Measurements from ENCODE around the gene ST6GALNAC1. TPM values are rescaled to one million over a fixed set of nuclear protein-coding genes. Genes with fewer than 3 reads are reported as not detected.

ST6GALNAC1 gene
- total and polyA plus RNA-seq, 2 donors from 2014 or later, result 0.31 TPM; not detected in 1

GRCh38 chr17:76635039-76635438 is 8.5 kb downstream of the ST6GALNAC1 start:
- Histone ChIP-seq H3K9me3 (ENCODE audit: control insufficient read depth in 2 of 3, insufficient read depth in 1 of 3, low read length in 3 of 3) (no peaks in the 10 kb centered on the region), H3K27me3 (ENCODE audit: control insufficient read depth, insufficient read depth, low read length) (no peaks in the 10 kb centered on the region), H3K27ac (ENCODE audit: low read depth in 2 of 2, low read length in 2 of 2) (no peak overlapping the region), H3K4me3 (ENCODE audit: low read length in 3 of 3) (no peak overlapping the region), H3K36me3 (ENCODE audit: control insufficient read depth in 2 of 3, insufficient read depth in 3 of 3, low read length in 3 of 3) (no peaks in the 10 kb centered on the region), H3K4me1 (ENCODE audit: control insufficient read depth in 2 of 3, insufficient read depth in 2 of 3, low read depth in 1 of 3, low read length in 3 of 3) (no peaks in the 10 kb centered on the region), H3K9ac (ENCODE audit: low read length in 3 of 3) (no peak overlapping the region)
- no peak for TF ChIP-seq CTCF (IDR thresholded peaks at IDR 0.05; ENCODE audit: borderline replicate concordance, extremely low read depth, insufficient read depth)
- DNase-seq, result no peak
- intact Hi-C loops (cut with DNase I), result no loop called here
- FAIRE-seq, result no peak

GRCh38 chr17:76633628-76634328 is 9.8 kb downstream of the ST6GALNAC1 start:
- Histone ChIP-seq H3K4me1 (ENCODE audit: control insufficient read depth in 2 of 3, insufficient read depth in 2 of 3, low read depth in 1 of 3, low read length in 3 of 3) (no peaks in the 10 kb centered on the region), H3K36me3 (ENCODE audit: control insufficient read depth in 2 of 3, insufficient read depth in 3 of 3, low read length in 3 of 3) (no peaks in the 10 kb centered on the region), H3K27ac (ENCODE audit: low read depth in 2 of 2, low read length in 2 of 2) (no peak overlapping the region), H3K4me3 (ENCODE audit: low read length in 3 of 3) (no peak overlapping the region), H3K9me3 (ENCODE audit: control insufficient read depth in 2 of 3, insufficient read depth in 1 of 3, low read length in 3 of 3) (no peaks in the 10 kb centered on the region), H3K9ac (ENCODE audit: low read length in 3 of 3) (no peak overlapping the region), H3K27me3 (ENCODE audit: control insufficient read depth, insufficient read depth, low read length) (no peaks in the 10 kb centered on the region)
- no peak for TF ChIP-seq CTCF (IDR thresholded peaks at IDR 0.05; ENCODE audit: borderline replicate concordance, extremely low read depth, insufficient read depth)
- FAIRE-seq, result no peak
- DNase-seq, result no peak
- intact Hi-C loops (cut with DNase I), result no loop called here

GRCh38 chr17:76631821-76632565 is 11.6 kb downstream of the ST6GALNAC1 start:
- H3K4me1 ChIP-seq (ENCODE audit: control insufficient read depth in 2 of 3, insufficient read depth in 2 of 3, low read depth in 1 of 3, low read length in 3 of 3), result no peaks in the 10 kb centered on the region
- no peak overlapping the region for H3K4me3 ChIP-seq (ENCODE audit: low read length in 3 of 3)
- intact Hi-C loops (cut with DNase I), result no loop called here
- no peak overlapping the region for H3K27ac ChIP-seq (ENCODE audit: low read depth in 2 of 2, low read length in 2 of 2)
- no peak for FAIRE-seq
- H3K36me3 ChIP-seq (ENCODE audit: control insufficient read depth in 2 of 3, insufficient read depth in 3 of 3, low read length in 3 of 3), result no peaks in the 10 kb centered on the region
- DNase-seq, result peak in 3 of 5 donors; percentile 42 to 77 (median 76)
- no peaks in the 10 kb centered on the region for H3K27me3 ChIP-seq (ENCODE audit: control insufficient read depth, insufficient read depth, low read length)
- no peak overlapping the region for H3K9ac ChIP-seq (ENCODE audit: low read length in 3 of 3)
- no peak for TF ChIP-seq CTCF (IDR thresholded peaks at IDR 0.05; ENCODE audit: borderline replicate concordance, extremely low read depth, insufficient read depth)
- H3K9me3 ChIP-seq (ENCODE audit: control insufficient read depth in 2 of 3, insufficient read depth in 1 of 3, low read length in 3 of 3), result no peaks in the 10 kb centered on the region
